Fibroblast of mammary gland (primary cell): ENCODE data around the gene ADCY7.
A peak's percentile ranks its signal among the peaks of the same experiment; 100 is the strongest.

Source experiments
- DNase-seq: peaks from one replicate; pipeline ENCODE4 v3.0.0-alpha.2; 2010; ENCODE audit warnings: low read depth
- H3K4me3 ChIP-seq: 2 replicates; pipeline ENCODE4 v1.5.1; 2011; ENCODE audit warnings: low read depth, mild to moderate bottlenecking, low read length, moderate library complexity; ENCODE audit not compliant: control insufficient read depth
- CTCF ChIP-seq: conservative IDR thresholded peaks from 2 replicates; pipeline ENCODE4 v1.5.1; 2011; ENCODE audit warnings: low read depth, low read length, inconsistent platforms; ENCODE audit not compliant: control insufficient read depth, insufficient read depth

ADCY7 gene

GRCh38 chr16:50266337-50267091, at the start of gene ADCY7:
TSS of gene ADCY7 (plus strand) at chr16:50266551. CDS start at chr16:50288180, 21,629 bp downstream.
- peak within 1 kb of the TSS; percentile 60 for H3K4me3 ChIP-seq
- DNase-seq, result peak; percentile 76
- TF ChIP-seq CTCF, result no peak

- H3K4me3 ChIP-seq, result no peak overlapping the region
- DNase-seq, result no peak
- TF ChIP-seq CTCF, result no peak
Observed at GRCh38 chr16:50219402-50219975, 46.9 kb upstream of the ADCY7 start.

GRCh38 chr16:50224286-50224685, 42.1 kb upstream of the ADCY7 start:
- DNase-seq, result no peak

GRCh38 chr16:50227120-50227519, 39.2 kb upstream of the ADCY7 start:
- no peak overlapping the region for H3K4me3 ChIP-seq
- TF ChIP-seq CTCF, result no peak

More at GRCh38 chr16:50224286-50224685, 42.1 kb upstream of the ADCY7 start:
- no peak for TF ChIP-seq CTCF
- H3K4me3 ChIP-seq, result no peak overlapping the region

GRCh38 chr16:50227665-50228064, 38.7 kb upstream of the ADCY7 start:
- no peak for DNase-seq
- H3K4me3 ChIP-seq, result no peak overlapping the region
- no peak for TF ChIP-seq CTCF

More at GRCh38 chr16:50227120-50227519, 39.2 kb upstream of the ADCY7 start:
- DNase-seq, result no peak

- no peak overlapping the region for H3K4me3 ChIP-seq
- DNase-seq, result no peak
- no peak for TF ChIP-seq CTCF
Observed at GRCh38 chr16:50228364-50228868, 37.9 kb upstream of the ADCY7 start.
